Epithelial cell of proximal tubule (primary cell): ENCODE data around the gene PKNOX2. TPM values are rescaled to one million over a fixed set of nuclear protein-coding genes. Genes with fewer than 3 reads are reported as not detected.
"Not testable (repeated sequence)": the region's sequence is repeated elsewhere in the genome, so short reads cannot be mapped to it uniquely, and the experiment has no call there.

Experiments used
- DNase-seq: peaks from one replicate; pipeline ENCODE4 v3.0.0-alpha.2; 2011; ENCODE audit warnings: low read depth
- H3K4me3 ChIP-seq: 2 replicates; pipeline ENCODE4 v1.5.1; 2011; ENCODE audit warnings: low read depth, mild to moderate bottlenecking, low read length
- total RNA-seq: library from RNA; depleted of rRNA; stranded (reverse); fragments of >200 nt; gene quantifications from 2 replicates; pipeline ENCODE4 v1.2.3, GENCODE V29; 2015
- TF ChIP-seq, protein P1 (sequence below): conservative IDR thresholded peaks from 2 replicates; pipeline ENCODE4 v1.5.1; 2012; ENCODE audit warnings: low read depth, mild to moderate bottlenecking, low read length

Gene PKNOX2
- total RNA-seq, 1 donor from 2014 or later = not detected

DNA sequence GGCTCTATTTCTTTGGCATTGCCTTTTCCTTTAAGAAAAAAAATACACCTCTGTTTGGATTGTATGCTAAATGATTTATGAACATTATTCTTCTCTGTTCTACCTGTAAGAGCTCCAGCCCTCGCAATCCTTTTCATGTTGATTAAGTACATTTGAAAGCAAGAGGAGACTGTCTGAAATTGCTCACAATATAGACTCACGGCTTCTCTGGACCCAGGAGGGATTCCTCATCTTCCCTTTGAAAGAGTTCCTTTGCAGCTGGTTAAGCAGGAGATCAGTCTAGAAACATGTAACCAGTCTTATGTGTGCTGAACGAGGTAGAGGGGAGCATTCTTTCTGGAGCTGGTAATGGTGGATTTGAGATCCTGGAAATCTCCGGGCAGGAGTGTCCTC is 47.4 kb downstream of the PKNOX2 start:
- H3K4me3 ChIP-seq = no peak overlapping the region
- TF ChIP-seq, protein P1, sequence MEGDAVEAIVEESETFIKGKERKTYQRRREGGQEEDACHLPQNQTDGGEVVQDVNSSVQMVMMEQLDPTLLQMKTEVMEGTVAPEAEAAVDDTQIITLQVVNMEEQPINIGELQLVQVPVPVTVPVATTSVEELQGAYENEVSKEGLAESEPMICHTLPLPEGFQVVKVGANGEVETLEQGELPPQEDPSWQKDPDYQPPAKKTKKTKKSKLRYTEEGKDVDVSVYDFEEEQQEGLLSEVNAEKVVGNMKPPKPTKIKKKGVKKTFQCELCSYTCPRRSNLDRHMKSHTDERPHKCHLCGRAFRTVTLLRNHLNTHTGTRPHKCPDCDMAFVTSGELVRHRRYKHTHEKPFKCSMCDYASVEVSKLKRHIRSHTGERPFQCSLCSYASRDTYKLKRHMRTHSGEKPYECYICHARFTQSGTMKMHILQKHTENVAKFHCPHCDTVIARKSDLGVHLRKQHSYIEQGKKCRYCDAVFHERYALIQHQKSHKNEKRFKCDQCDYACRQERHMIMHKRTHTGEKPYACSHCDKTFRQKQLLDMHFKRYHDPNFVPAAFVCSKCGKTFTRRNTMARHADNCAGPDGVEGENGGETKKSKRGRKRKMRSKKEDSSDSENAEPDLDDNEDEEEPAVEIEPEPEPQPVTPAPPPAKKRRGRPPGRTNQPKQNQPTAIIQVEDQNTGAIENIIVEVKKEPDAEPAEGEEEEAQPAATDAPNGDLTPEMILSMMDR = no peak
- no peak for DNase-seq

DNA sequence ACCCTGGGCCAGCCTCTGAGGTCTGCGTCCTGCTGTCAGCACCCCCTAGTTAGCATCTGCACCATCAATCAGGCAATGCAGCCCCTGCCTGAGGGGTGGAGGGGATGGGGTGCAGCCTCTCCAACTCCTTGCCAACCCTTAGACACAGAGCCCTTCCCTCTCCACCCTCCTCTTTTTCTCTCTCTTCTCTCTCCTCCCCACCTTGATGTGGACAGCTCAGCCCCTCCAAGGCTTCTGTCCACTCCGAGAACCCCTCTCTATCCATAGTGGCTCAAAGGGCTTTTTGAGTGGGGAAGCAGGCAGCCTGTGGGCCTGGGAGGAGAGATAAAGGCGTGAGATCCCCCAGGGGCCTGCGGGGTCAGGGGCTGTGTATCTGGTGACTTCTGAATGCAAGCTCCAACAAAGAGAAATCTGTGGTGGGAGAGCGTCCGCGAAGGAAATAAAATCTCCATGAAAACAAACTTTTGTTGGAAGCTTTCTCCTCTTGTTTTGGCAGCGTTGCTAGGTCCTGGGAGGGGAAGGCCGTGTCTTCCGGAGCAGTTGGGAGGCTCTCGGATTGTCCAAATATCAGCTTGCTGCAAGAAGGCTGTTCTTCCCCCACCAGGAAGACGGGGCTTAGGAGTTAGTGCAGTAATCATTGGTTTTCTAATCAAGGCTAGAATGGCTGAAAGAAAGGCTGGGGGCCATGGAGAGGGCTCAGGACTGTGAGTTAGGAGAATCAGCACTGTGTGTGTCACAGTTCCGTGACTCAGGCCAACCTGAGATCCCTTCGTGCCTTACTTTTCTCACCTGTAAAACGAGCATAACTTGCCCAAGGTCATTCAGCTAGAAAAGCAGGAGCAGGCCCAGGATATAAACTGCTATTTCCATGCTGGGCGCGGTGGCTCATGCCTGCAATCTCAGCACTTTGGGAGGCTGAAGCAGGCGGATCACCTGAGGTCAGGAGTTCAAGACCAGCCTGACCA is 50.3 kb downstream of the PKNOX2 start:
- no peak for DNase-seq
- TF ChIP-seq, protein P1 = no peak
- H3K4me3 ChIP-seq = no peak overlapping the region

DNA sequence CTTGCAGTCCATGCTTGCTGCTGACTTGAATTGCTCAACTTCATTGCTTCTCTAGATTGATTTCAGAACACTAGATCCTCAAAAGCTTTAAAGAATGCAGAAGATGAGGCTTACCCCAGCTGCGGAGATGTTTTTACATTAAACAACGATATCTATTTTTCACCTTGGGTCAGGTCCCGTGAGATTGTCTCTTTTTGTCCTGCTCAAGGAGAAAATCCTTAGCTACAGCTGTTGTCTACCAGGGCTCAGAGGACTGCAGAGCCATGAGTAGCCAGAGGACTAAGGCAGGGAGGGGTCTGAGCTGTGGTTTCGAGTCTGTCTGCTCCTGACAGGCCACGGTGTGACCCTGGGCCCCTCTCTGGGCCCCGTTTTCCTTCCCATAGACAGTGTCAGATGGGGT is 51.4 kb downstream of the PKNOX2 start:
- no peak overlapping the region for H3K4me3 ChIP-seq
- DNase-seq = no peak
- TF ChIP-seq, protein P1 = no peak

DNA sequence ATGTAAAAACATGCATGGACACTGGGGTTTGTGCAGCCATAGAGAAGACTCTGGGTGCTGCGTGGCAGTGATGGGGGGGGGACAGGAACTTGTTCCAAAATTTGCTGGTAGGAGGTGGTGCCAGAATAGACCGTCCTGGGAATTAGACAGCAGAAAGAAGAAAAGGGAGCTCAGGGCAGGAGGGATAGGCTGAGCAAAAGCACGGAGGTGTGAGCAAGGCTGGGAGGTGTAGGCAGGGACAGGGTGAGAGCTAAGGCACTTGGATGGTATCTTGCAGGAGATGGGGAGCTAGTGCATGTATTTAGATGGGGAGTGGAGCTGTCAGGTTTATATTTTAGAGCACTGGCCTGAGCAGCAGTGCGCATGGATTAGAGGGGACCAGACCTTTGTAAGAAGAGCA is 53.8 kb downstream of the PKNOX2 start:
- no peak overlapping the region for H3K4me3 ChIP-seq
- no peak for DNase-seq
- TF ChIP-seq, protein P1 = no peak

DNA sequence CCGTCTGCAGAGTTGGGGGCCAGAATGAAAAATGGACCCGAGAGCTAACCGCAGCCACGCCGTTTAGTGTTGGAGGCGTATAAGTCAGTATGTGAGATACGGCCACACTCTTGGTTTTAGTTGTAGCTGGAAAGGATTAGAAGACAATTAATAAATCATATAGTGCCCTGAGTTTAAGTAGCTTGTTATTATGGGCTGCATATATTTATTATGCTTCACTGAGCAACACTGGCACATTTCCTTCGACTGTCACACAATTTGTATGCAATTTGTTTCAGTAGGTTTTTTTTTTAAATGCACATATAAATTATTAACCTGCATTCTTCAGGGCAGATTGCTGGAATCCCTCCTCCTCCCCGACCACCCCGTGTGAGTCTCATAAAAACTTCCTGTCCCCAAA is 56.9 kb downstream of the PKNOX2 start:
- TF ChIP-seq, protein P1 = no peak
- H3K4me3 ChIP-seq = no peak overlapping the region
- DNase-seq = no peak

DNA sequence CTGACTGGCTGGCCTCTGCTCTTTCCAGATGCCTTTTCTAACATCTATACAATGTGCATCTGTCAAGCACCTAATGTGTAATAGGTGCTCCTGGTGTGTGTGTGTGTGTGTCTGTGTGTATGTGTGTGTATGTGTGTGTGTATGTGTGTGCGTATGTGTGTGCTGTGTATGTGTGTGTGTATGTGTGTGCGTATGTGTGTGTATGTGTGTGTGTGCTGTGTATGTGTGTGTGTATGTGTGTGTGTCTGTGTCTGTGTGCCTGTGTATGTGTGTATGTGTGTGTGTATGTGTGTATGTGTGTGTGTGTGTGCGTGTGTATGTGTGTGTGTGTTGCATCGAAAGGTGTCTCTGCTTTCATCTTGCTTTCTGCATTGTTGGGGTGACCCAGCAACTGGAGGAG is 57.9 kb downstream of the PKNOX2 start:
- H3K4me3 ChIP-seq = no peak overlapping the region
- DNase-seq = no peak
- TF ChIP-seq, protein P1 = no peak

DNA sequence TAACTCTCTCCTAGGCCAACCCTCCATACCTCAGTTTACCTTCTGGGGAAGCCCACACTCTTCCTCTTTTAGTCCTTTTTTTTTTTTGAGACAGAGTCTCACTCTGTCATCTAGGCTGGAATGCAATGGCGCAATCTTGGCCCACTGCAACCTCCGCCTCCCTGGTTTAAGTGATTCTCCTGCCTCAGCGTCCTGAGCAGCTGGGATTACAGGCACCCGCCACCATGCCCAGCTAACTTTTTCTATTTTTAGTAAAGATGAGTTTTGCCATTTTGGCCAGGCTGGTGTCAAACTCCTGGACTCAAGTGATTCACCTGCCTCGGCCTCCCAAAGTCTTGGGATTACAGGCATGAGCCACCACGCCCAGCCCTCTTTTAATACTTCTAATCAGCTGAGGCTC is 58.6 kb downstream of the PKNOX2 start:
- not testable (repeated sequence) for H3K4me3 ChIP-seq, DNase-seq
